ENCODE measurements around the gene GRK5.
"Not testable (repeated sequence)": the region's sequence is repeated elsewhere in the genome, so short reads cannot be mapped to it uniquely, and the experiment has no call there.

Gene GRK5

DNA sequence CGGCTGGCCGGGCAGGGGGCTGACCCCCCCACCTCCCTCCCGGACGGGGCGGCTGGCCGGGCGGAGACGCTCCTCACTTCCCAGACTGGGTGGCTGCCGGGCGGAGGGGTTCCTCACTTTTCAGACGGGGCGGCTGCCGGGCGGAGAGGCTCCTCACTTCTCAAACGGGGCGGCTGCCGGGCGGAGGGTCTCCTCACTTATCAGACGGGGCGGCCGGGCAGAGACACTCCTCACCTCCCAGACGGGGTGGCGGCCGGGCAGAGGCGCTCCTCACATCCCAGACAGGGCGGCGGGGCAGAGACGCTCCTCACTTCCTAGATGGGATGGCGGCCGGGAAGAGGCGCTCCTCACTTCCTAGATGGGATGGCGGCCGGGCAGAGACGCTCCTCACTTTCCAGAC is 53.6 kb downstream of the GRK5 start:
- H3K4me3 ChIP-seq (ENCODE audit: low read length); H3K9ac ChIP-seq (ENCODE audit: low read length); H3K27me3 ChIP-seq (ENCODE audit: control insufficient read depth, insufficient read depth, low read length); H3K4me1 ChIP-seq (ENCODE audit: control insufficient read depth, insufficient read depth, low read length); H3K27ac ChIP-seq (ENCODE audit: low read depth, low read length); H3K36me3 ChIP-seq (ENCODE audit: control insufficient read depth, insufficient read depth, low read length): not testable (repeated sequence)

GRCh38 chr10:119263951-119264617 is 56.7 kb downstream of the GRK5 start:
- H3K4me1 ChIP-seq (ENCODE audit: control insufficient read depth, insufficient read depth, low read length) = no peaks in the 10 kb centered on the region
- H3K4me3 ChIP-seq (ENCODE audit: low read length) = no peak overlapping the region
- H3K36me3 ChIP-seq (ENCODE audit: control insufficient read depth, insufficient read depth, low read length) = no peaks in the 10 kb centered on the region
- H3K27ac ChIP-seq (ENCODE audit: low read depth, low read length) = no peak overlapping the region
- no peak overlapping the region for H3K9ac ChIP-seq (ENCODE audit: low read length)
- no peaks in the 10 kb centered on the region for H3K27me3 ChIP-seq (ENCODE audit: control insufficient read depth, insufficient read depth, low read length)

DNA sequence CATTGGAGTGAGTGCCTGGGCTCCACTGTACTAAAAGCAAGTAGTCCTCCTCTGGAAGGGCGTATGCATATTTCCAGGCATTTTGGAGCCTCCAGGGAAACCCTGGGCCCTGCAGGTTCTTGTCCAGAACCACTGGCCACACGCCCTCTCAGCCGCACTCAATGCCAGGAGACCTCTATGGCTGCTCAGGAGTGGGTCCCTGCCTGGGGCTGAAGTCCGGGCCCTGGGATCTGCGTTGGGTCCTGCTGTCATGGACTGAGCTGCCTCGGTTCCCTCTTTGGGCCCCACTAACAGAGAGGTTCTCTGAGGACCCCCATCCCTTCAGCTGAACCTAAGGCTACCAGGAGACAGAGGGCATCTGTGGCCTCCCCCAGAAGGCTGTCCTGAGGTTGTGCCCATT is 58.3 kb downstream of the GRK5 start:
- no peak overlapping the region for H3K4me3 ChIP-seq (ENCODE audit: low read length)
- peaks cover 2% of the 10 kb centered on the region for H3K4me1 ChIP-seq (ENCODE audit: control insufficient read depth, insufficient read depth, low read length)
- no peaks in the 10 kb centered on the region for H3K36me3 ChIP-seq (ENCODE audit: control insufficient read depth, insufficient read depth, low read length)
- H3K9ac ChIP-seq (ENCODE audit: low read length) = no peak overlapping the region
- no peak overlapping the region for H3K27ac ChIP-seq (ENCODE audit: low read depth, low read length)
- no peaks in the 10 kb centered on the region for H3K27me3 ChIP-seq (ENCODE audit: control insufficient read depth, insufficient read depth, low read length)

- no peak overlapping the region for H3K4me3 ChIP-seq (ENCODE audit: low read length)
- no peaks in the 10 kb centered on the region for H3K27me3 ChIP-seq (ENCODE audit: control insufficient read depth, insufficient read depth, low read length)
- no peak overlapping the region for H3K9ac ChIP-seq (ENCODE audit: low read length)
- H3K4me1 ChIP-seq (ENCODE audit: control insufficient read depth, insufficient read depth, low read length) = peaks cover 12% of the 10 kb centered on the region
- no peaks in the 10 kb centered on the region for H3K36me3 ChIP-seq (ENCODE audit: control insufficient read depth, insufficient read depth, low read length)
- H3K27ac ChIP-seq (ENCODE audit: low read depth, low read length) = no peak overlapping the region
Observed at GRCh38 chr10:119267384-119267783, 60.0 kb downstream of the GRK5 start.

DNA sequence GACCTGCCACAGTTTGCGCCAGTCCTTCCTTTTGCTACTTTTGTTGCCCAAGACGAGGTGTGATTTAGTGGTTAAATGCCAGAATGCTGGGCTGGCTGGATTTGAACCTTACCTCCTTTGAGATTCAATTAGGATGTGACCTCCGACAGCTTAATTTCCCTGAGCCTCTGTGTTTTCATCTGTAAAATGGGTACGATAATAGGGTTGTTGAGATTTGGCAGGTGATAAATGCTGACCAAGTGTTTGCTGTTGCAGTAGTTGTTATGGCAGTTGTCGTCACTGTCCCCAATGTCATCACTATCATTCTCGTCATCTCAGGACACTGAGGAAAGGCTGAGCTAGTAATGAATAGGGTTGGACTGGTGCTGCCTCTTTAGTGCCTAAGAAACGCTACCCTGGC is 61.1 kb downstream of the GRK5 start:
- H3K9ac ChIP-seq (ENCODE audit: low read length) = no peak overlapping the region

GRCh38 chr10:119268871-119269506 is 61.6 kb downstream of the GRK5 start:
- Histone ChIP-seq H3K4me3 (ENCODE audit: low read length) (no peak overlapping the region), H3K4me1 (ENCODE audit: control insufficient read depth, insufficient read depth, low read length) (peaks cover 12% of the 10 kb centered on the region), H3K9ac (ENCODE audit: low read length) (no peak overlapping the region), H3K27ac (ENCODE audit: low read depth, low read length) (no peak overlapping the region), H3K27me3 (ENCODE audit: control insufficient read depth, insufficient read depth, low read length) (no peaks in the 10 kb centered on the region), H3K36me3 (ENCODE audit: control insufficient read depth, insufficient read depth, low read length) (no peaks in the 10 kb centered on the region)

More for the DNA sequence above, 61.1 kb downstream of the GRK5 start:
- H3K36me3 ChIP-seq (ENCODE audit: control insufficient read depth, insufficient read depth, low read length) = no peaks in the 10 kb centered on the region
- no peak overlapping the region for H3K27ac ChIP-seq (ENCODE audit: low read depth, low read length)
- H3K4me3 ChIP-seq (ENCODE audit: low read length) = no peak overlapping the region
- peaks cover 12% of the 10 kb centered on the region for H3K4me1 ChIP-seq (ENCODE audit: control insufficient read depth, insufficient read depth, low read length)
- H3K27me3 ChIP-seq (ENCODE audit: control insufficient read depth, insufficient read depth, low read length) = no peaks in the 10 kb centered on the region

DNA sequence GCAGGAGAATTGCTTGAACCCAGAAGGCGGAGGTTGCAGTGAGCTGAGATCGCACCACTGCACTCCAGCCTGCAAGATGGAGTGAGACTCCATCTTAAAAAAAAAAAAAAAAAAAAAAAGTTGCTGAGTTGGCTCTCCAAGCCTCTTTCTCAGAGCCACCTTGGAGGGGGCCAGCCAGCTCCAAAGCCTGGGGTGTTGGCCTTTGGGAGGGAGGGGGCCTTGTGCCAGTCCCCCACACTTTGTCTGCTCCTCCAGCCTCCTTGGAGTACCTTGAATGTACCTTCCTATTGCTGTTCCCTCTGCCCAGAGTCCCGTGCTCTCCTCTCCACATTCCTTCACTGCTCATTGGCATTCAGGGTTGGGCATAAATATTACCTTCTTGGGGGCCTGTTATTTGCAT is 62.4 kb downstream of the GRK5 start:
- Histone ChIP-seq H3K27ac (ENCODE audit: low read depth, low read length) (no peak overlapping the region), H3K9ac (ENCODE audit: low read length) (no peak overlapping the region), H3K27me3 (ENCODE audit: control insufficient read depth, insufficient read depth, low read length) (no peaks in the 10 kb centered on the region), H3K4me3 (ENCODE audit: low read length) (no peak overlapping the region), H3K36me3 (ENCODE audit: control insufficient read depth, insufficient read depth, low read length) (no peaks in the 10 kb centered on the region), H3K4me1 (ENCODE audit: control insufficient read depth, insufficient read depth, low read length) (peaks cover 12% of the 10 kb centered on the region)

- Histone ChIP-seq H3K9ac (ENCODE audit: low read length) (no peak overlapping the region), H3K4me1 (ENCODE audit: control insufficient read depth, insufficient read depth, low read length) (peaks cover 17% of the 10 kb centered on the region), H3K36me3 (ENCODE audit: control insufficient read depth, insufficient read depth, low read length) (no peaks in the 10 kb centered on the region), H3K27me3 (ENCODE audit: control insufficient read depth, insufficient read depth, low read length) (no peaks in the 10 kb centered on the region), H3K27ac (ENCODE audit: low read depth, low read length) (peak overlapping the region; percentile 12), H3K4me3 (ENCODE audit: low read length) (peak overlapping the region; percentile 43)
Observed at GRCh38 chr10:119270762-119271366, 63.5 kb downstream of the GRK5 start.

DNA sequence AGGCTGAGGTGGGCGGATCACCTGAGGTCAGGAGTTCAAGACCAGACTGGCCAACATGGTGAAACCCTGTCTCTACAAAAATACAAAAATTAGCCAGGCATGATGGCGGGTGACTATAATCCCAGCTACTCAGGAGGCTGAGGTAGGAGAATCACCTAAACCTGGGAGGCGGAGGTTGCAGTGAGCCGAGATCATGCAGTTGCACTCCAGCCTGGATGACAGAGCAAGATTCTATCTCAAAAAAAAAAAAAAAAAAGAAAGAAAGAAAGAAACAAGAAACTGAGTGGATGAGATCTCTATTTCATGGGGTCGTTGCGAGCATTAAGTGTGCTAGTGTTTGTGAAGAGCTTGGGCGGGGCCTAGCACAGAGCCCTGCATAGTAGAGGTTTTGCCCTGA is 65.0 kb downstream of the GRK5 start:
- not testable (repeated sequence) for H3K27ac ChIP-seq (ENCODE audit: low read depth, low read length); H3K27me3 ChIP-seq (ENCODE audit: control insufficient read depth, insufficient read depth, low read length); H3K4me3 ChIP-seq (ENCODE audit: low read length); H3K9ac ChIP-seq (ENCODE audit: low read length); H3K36me3 ChIP-seq (ENCODE audit: control insufficient read depth, insufficient read depth, low read length)
- peaks cover 17% of the 10 kb centered on the region for H3K4me1 ChIP-seq (ENCODE audit: control insufficient read depth, insufficient read depth, low read length)

DNA sequence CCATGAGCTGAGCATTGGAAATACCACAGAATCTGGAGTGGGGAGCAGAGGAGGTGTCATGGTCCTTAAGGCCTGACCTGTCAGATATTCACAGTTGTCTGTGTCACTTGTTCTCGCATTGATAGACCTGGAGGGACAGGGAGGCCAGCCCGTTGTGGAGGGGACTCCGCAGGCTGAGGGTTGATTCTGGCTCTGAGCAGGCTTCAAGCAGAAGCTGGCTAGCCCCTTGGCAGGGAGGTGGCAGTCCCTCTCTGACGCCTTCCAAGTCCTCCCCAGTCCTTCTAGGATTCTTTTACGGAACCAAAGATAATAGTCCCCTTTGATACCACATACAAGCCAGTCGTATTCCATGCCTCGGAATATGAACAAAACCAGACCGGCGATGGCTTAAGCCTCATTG is 65.4 kb downstream of the GRK5 start:
- no peaks in the 10 kb centered on the region for H3K36me3 ChIP-seq (ENCODE audit: control insufficient read depth, insufficient read depth, low read length)
- no peak overlapping the region for H3K9ac ChIP-seq (ENCODE audit: low read length)
- H3K27ac ChIP-seq (ENCODE audit: low read depth, low read length) = no peak overlapping the region

GRCh38 chr10:119273413-119273812 is 66.0 kb downstream of the GRK5 start:
- Histone ChIP-seq H3K27me3 (ENCODE audit: control insufficient read depth, insufficient read depth, low read length) (no peaks in the 10 kb centered on the region), H3K27ac (ENCODE audit: low read depth, low read length) (no peak overlapping the region), H3K36me3 (ENCODE audit: control insufficient read depth, insufficient read depth, low read length) (no peaks in the 10 kb centered on the region), H3K4me1 (ENCODE audit: control insufficient read depth, insufficient read depth, low read length) (peaks cover 17% of the 10 kb centered on the region), H3K4me3 (ENCODE audit: low read length) (no peak overlapping the region), H3K9ac (ENCODE audit: low read length) (no peak overlapping the region)

More for the DNA sequence above, 65.4 kb downstream of the GRK5 start:
- Histone ChIP-seq H3K4me3 (ENCODE audit: low read length) (no peak overlapping the region), H3K4me1 (ENCODE audit: control insufficient read depth, insufficient read depth, low read length) (peaks cover 17% of the 10 kb centered on the region), H3K27me3 (ENCODE audit: control insufficient read depth, insufficient read depth, low read length) (no peaks in the 10 kb centered on the region)

DNA sequence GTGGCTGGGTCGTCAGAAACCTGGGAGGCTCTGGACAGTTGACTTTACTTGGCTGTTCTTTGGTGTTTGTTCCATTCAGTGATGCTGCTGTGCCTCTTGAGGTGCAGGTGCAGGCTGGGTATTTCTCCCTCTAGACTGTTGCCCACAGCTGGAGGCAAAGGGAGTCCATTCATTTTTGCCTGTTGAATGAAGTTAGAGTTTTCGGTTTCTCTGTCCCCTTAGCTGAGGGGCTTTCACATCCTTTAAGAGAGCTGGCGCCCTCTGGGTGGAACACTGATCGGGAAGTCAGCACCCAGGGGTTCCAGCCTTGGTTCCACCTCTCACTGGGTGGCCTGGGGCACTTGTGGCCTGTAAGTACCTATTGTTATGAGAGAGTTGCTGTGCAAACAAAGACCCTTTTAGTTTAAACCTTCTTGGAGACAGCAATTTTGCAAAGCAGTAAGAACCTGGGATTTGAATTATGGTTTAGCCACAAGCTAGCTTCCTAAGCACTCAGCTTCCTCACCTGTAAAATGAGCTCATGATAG is 67.2 kb downstream of the GRK5 start:
- H3K27me3 ChIP-seq (ENCODE audit: control insufficient read depth, insufficient read depth, low read length) = no peaks in the 10 kb centered on the region
- H3K4me1 ChIP-seq (ENCODE audit: control insufficient read depth, insufficient read depth, low read length) = peaks cover 17% of the 10 kb centered on the region
- no peak overlapping the region for H3K9ac ChIP-seq (ENCODE audit: low read length)
- no peak overlapping the region for H3K4me3 ChIP-seq (ENCODE audit: low read length)
- no peak overlapping the region for H3K27ac ChIP-seq (ENCODE audit: low read depth, low read length)
- no peaks in the 10 kb centered on the region for H3K36me3 ChIP-seq (ENCODE audit: control insufficient read depth, insufficient read depth, low read length)
